WTC11 (cell line): ENCODE measurements around the gene PITPNM2. TPM values are rescaled to one million over a fixed set of nuclear protein-coding genes. Genes with fewer than 3 reads are reported as not detected.

ENCODE experiments used
- ATAC-seq: fragments of 200-7000 bp; cut with Tn5 transposase; 2 replicates; pipeline ENCODE4 v1.10.0; 2021; ENCODE audit warnings: mild to moderate bottlenecking, moderate library complexity
- CTCF ChIA-PET: fragments of 300-600 bp; sonication (Branson Sonifier 250); formaldehyde crosslinking; loops from one replicate; lab custom pipeline; 2021; ENCODE audit warnings: antibody characterized with exemption; lab: Charles Lee
- POLR2A ChIA-PET: fragments of 350-600 bp; sonication (Branson Sonifier 250); formaldehyde crosslinking; loops from one replicate; lab custom pipeline; 2021; ENCODE audit warnings: antibody characterized with exemption; lab: Charles Lee
- DNase-seq: peaks from one replicate; pipeline ENCODE4 v3.0.0; 2021; ENCODE audit warnings: low spot score
- H3K27ac Mint-ChIP-seq: 2 replicates; pipeline ENCODE4 v1.8.0; 2021; ENCODE audit warnings: mixed read lengths
- H3K27me3 Mint-ChIP-seq: 2 replicates; pipeline ENCODE4 v1.8.0; 2021; ENCODE audit warnings: low read depth, mild to moderate bottlenecking, moderate library complexity, mixed read lengths
- H3K36me3 Mint-ChIP-seq: 2 replicates; pipeline ENCODE4 v1.8.0; 2021; ENCODE audit warnings: mixed read lengths
- H3K4me1 Mint-ChIP-seq: 2 replicates; pipeline ENCODE4 v1.8.0; 2022; ENCODE audit warnings: mixed read lengths
- H3K4me3 Mint-ChIP-seq: 2 replicates; pipeline ENCODE4 v1.8.0; 2021; ENCODE audit warnings: mild to moderate bottlenecking, moderate library complexity, mixed read lengths
- H3K9me3 Mint-ChIP-seq: 2 replicates; pipeline ENCODE4 v1.8.0; 2021; ENCODE audit warnings: mixed read lengths
- ATF2 ChIP-seq: sonication (generic); formaldehyde crosslinking; IDR thresholded peaks from 2 replicates; pipeline ENCODE4 v1.8.1; 2022; ENCODE audit warnings: low read depth, missing genetic modification reagents, borderline replicate concordance
- E2F1 ChIP-seq: sonication (generic); formaldehyde crosslinking; IDR thresholded peaks from 2 replicates; pipeline ENCODE4 v1.8.0; 2022; ENCODE audit warnings: mild to moderate bottlenecking, missing genetic modification reagents
- FOXP1 ChIP-seq: sonication (generic); formaldehyde crosslinking; IDR thresholded peaks from 2 replicates; pipeline ENCODE4 v1.8.0; 2022; ENCODE audit warnings: missing genetic modification reagents, mild to moderate bottlenecking, moderate library complexity, borderline replicate concordance
- GRHL2 ChIP-seq: fragments of 250-450 bp; sonication (Bioruptor Pico); IDR thresholded peaks from 2 replicates; pipeline ENCODE4 v1.8.0; 2022; ENCODE audit warnings: mild to moderate bottlenecking, moderate library complexity; ENCODE audit not compliant: insufficient replicate concordance, severe bottlenecking
- GTF2I ChIP-seq: fragments of 250-450 bp; sonication (Bioruptor Pico); conservative IDR thresholded peaks from 2 replicates; pipeline ENCODE4 v1.4.0; 2021; ENCODE audit warnings: mild to moderate bottlenecking
- MLX ChIP-seq: sonication (generic); formaldehyde crosslinking; IDR thresholded peaks from 2 replicates; pipeline ENCODE4 v1.8.1; 2023; ENCODE audit warnings: mild to moderate bottlenecking, missing genetic modification reagents, moderate library complexity
- MYBL2 ChIP-seq: sonication (generic); formaldehyde crosslinking; IDR thresholded peaks from 2 replicates; pipeline ENCODE4 v1.8.1; 2023; ENCODE audit warnings: mild to moderate bottlenecking, moderate library complexity, missing genetic modification reagents
- NFE2L1 ChIP-seq: sonication (generic); formaldehyde crosslinking; IDR thresholded peaks from 2 replicates; pipeline ENCODE4 v1.8.1; 2023; ENCODE audit warnings: missing genetic modification reagents
- NR2C2 ChIP-seq: sonication (generic); formaldehyde crosslinking; IDR thresholded peaks from 2 replicates; pipeline ENCODE4 v1.8.0; 2022; ENCODE audit warnings: mild to moderate bottlenecking, missing genetic modification reagents
- RELA ChIP-seq: sonication (generic); formaldehyde crosslinking; IDR thresholded peaks from 2 replicates; pipeline ENCODE4 v1.8.1; 2022; ENCODE audit warnings: missing genetic modification reagents, mild to moderate bottlenecking, borderline replicate concordance
- RORB ChIP-seq: fragments of 250-450 bp; sonication (Bioruptor Pico); IDR thresholded peaks from 2 replicates; pipeline ENCODE4 v1.9.0; 2021; ENCODE audit warnings: mild to moderate bottlenecking
- SMAD4 ChIP-seq: sonication (generic); formaldehyde crosslinking; IDR thresholded peaks from 2 replicates; pipeline ENCODE4 v1.8.0; 2022; ENCODE audit warnings: mild to moderate bottlenecking, missing genetic modification reagents
- SOX15 ChIP-seq: fragments of 250-450 bp; sonication (Bioruptor Pico); IDR thresholded peaks from 2 replicates; pipeline ENCODE4 v1.9.0; 2021; ENCODE audit warnings: mild to moderate bottlenecking
- SP1 ChIP-seq: sonication (generic); formaldehyde crosslinking; conservative IDR thresholded peaks from 2 replicates; pipeline ENCODE4 v1.8.1; 2022; ENCODE audit warnings: missing genetic modification reagents
- ZMAT4 ChIP-seq: fragments of 250-450 bp; sonication (Bioruptor Pico); IDR thresholded peaks from 2 replicates; pipeline ENCODE4 v1.9.0; 2021; ENCODE audit warnings: mild to moderate bottlenecking
- ZNF396 ChIP-seq: fragments of 250-450 bp; sonication (Bioruptor Pico); IDR thresholded peaks from 2 replicates; pipeline ENCODE4 v1.8.0; 2021; ENCODE audit warnings: mild to moderate bottlenecking, moderate library complexity, borderline replicate concordance
- ZNF416 ChIP-seq: fragments of 250-450 bp; sonication (Bioruptor Pico); IDR thresholded peaks from 2 replicates; pipeline ENCODE4 v1.9.0; 2021; ENCODE audit warnings: mild to moderate bottlenecking, inconsistent platforms
- ZNF512 ChIP-seq: sonication (generic); formaldehyde crosslinking; IDR thresholded peaks from 2 replicates; pipeline ENCODE4 v1.8.1; 2022; ENCODE audit warnings: missing genetic modification reagents, borderline replicate concordance
- total RNA-seq: library from RNA; stranded (reverse); gene quantifications from 3 replicates; pipeline ENCODE4 v1.2.3, GENCODE V29; 2021
- TF ChIP-seq, protein P1 (sequence below): sonication (generic); formaldehyde crosslinking; conservative IDR thresholded peaks from 2 replicates; pipeline ENCODE4 v1.8.1; 2022; ENCODE audit warnings: mild to moderate bottlenecking, missing genetic modification reagents
- TF ChIP-seq, protein P2 (sequence below): sonication (generic); formaldehyde crosslinking; conservative IDR thresholded peaks from 2 replicates; pipeline ENCODE4 v1.8.1; 2023; ENCODE audit warnings: mild to moderate bottlenecking, low read depth, missing genetic modification reagents, moderate library complexity
- TF ChIP-seq, protein P3 (sequence below): sonication (generic); formaldehyde crosslinking; IDR thresholded peaks from 2 replicates; pipeline ENCODE4 v1.8.0; 2023; ENCODE audit warnings: mild to moderate bottlenecking, missing genetic modification reagents

Gene PITPNM2
- total RNA-seq, 1 experiment from 2014 or later, result 8.2 TPM

DNA sequence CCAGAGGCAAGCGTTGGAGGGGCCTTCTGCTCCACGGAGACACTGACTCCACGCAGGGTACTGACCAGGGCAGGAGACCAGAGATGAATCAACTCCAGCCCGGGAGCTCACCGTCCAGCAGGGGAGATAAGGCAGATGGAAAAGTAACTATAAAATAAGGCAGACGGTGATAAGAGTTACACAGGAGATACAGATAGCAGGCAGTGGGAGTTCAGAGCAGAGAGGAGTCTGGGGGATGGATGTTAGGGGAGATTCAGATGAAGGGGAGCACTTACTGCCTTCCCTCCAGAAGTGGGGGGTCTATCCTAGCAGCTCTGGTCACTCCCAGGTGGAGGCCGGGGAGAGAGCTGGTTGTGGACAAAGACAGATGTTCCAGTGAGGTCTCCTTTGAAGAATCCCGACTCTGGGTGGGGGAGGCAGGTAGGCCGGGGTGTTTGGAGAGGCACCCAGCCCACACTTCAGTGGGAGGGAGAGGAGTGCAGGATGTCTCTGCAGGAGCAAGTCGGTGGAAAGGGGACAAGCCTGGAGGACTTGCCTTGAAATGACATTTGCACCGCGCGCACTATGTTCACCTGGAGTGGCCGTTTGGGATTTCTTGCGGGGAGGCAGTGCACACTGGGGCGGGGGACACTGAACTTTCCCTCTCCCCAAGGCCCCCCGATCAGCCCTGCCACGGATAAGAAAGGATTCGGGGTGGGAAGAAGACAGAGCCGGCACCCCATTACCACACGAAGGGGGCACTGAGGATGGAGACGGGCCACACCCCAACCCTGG is 1.2 kb downstream of the PITPNM2 start:
- no peak overlapping the region for H3K27ac Mint-ChIP-seq
- ATAC-seq (no peak), DNase-seq (no peak)
- POLR2A ChIA-PET, result no interaction called here
- H3K36me3 Mint-ChIP-seq, result no peaks in the 10 kb centered on the region
- TF ChIP-seq SMAD4 (CRISPR knock-in tag), result no peak
- TF ChIP-seq SP1 (CRISPR knock-in tag), result no peak
- TF ChIP-seq RELA (CRISPR knock-in tag), result no peak
- TF ChIP-seq E2F1, result no peak
- TF ChIP-seq, protein P1, sequence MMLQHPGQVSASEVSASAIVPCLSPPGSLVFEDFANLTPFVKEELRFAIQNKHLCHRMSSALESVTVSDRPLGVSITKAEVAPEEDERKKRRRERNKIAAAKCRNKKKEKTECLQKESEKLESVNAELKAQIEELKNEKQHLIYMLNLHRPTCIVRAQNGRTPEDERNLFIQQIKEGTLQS (CRISPR knock-in tag), result no peak
- TF ChIP-seq, protein P2, sequence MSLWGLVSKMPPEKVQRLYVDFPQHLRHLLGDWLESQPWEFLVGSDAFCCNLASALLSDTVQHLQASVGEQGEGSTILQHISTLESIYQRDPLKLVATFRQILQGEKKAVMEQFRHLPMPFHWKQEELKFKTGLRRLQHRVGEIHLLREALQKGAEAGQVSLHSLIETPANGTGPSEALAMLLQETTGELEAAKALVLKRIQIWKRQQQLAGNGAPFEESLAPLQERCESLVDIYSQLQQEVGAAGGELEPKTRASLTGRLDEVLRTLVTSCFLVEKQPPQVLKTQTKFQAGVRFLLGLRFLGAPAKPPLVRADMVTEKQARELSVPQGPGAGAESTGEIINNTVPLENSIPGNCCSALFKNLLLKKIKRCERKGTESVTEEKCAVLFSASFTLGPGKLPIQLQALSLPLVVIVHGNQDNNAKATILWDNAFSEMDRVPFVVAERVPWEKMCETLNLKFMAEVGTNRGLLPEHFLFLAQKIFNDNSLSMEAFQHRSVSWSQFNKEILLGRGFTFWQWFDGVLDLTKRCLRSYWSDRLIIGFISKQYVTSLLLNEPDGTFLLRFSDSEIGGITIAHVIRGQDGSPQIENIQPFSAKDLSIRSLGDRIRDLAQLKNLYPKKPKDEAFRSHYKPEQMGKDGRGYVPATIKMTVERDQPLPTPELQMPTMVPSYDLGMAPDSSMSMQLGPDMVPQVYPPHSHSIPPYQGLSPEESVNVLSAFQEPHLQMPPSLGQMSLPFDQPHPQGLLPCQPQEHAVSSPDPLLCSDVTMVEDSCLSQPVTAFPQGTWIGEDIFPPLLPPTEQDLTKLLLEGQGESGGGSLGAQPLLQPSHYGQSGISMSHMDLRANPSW (CRISPR knock-in tag), result no peak
- no peak for TF ChIP-seq ZNF512 (CRISPR knock-in tag)
- TF ChIP-seq MYBL2, result no peak
- no peak for TF ChIP-seq ZNF396 (CRISPR knock-in tag)
- TF ChIP-seq FOXP1 (CRISPR knock-in tag), result no peak
- TF ChIP-seq SOX15 (CRISPR knock-in tag), result no peak
- no peak for TF ChIP-seq RORB
- TF ChIP-seq GRHL2 (CRISPR knock-in tag), result no peak
- TF ChIP-seq NR2C2 (CRISPR knock-in tag), result no peak
- TF ChIP-seq ATF2 (CRISPR knock-in tag), result no peak
- TF ChIP-seq ZNF416 (CRISPR knock-in tag), result no peak
- peaks cover 45% of the 10 kb centered on the region for H3K4me1 Mint-ChIP-seq
- H3K27me3 Mint-ChIP-seq, result peaks cover 41% of the 10 kb centered on the region
- CTCF ChIA-PET, result interaction anchor here (0.8 to 2.4 kb wide), 2 partner anchors 15 to 106 kb away, joined by 3 to 8 read pairs; no protein-coding TSS in a partner anchor
- no peaks in the 10 kb centered on the region for H3K9me3 Mint-ChIP-seq
- H3K4me3 Mint-ChIP-seq, result peak overlapping the region; percentile 81

GRCh38 chr12:123149088-123149487 is 1.8 kb downstream of the PITPNM2 start:
- no peaks in the 10 kb centered on the region for H3K9me3 Mint-ChIP-seq
- no peak for DNase-seq
- peaks cover 39% of the 10 kb centered on the region for H3K4me1 Mint-ChIP-seq
- POLR2A ChIA-PET, result no interaction called here
- peak overlapping the region; percentile 81 for H3K4me3 Mint-ChIP-seq
- no peak overlapping the region for H3K27ac Mint-ChIP-seq
- no peaks in the 10 kb centered on the region for H3K36me3 Mint-ChIP-seq
- CTCF ChIA-PET, result interaction anchor here (0.6 to 0.8 kb wide), 2 partner anchors 14 to 89 kb away, joined by 3 read pairs; no protein-coding TSS in a partner anchor
- no peak for ATAC-seq
- H3K27me3 Mint-ChIP-seq, result peaks cover 41% of the 10 kb centered on the region
- no peak for TF ChIP-seq MLX (CRISPR knock-in tag)
- no peak for TF ChIP-seq NFE2L1 (CRISPR knock-in tag)
- no peak for TF ChIP-seq RORB
- no peak for TF ChIP-seq ZMAT4 (CRISPR knock-in tag)
- TF ChIP-seq, protein P3, sequence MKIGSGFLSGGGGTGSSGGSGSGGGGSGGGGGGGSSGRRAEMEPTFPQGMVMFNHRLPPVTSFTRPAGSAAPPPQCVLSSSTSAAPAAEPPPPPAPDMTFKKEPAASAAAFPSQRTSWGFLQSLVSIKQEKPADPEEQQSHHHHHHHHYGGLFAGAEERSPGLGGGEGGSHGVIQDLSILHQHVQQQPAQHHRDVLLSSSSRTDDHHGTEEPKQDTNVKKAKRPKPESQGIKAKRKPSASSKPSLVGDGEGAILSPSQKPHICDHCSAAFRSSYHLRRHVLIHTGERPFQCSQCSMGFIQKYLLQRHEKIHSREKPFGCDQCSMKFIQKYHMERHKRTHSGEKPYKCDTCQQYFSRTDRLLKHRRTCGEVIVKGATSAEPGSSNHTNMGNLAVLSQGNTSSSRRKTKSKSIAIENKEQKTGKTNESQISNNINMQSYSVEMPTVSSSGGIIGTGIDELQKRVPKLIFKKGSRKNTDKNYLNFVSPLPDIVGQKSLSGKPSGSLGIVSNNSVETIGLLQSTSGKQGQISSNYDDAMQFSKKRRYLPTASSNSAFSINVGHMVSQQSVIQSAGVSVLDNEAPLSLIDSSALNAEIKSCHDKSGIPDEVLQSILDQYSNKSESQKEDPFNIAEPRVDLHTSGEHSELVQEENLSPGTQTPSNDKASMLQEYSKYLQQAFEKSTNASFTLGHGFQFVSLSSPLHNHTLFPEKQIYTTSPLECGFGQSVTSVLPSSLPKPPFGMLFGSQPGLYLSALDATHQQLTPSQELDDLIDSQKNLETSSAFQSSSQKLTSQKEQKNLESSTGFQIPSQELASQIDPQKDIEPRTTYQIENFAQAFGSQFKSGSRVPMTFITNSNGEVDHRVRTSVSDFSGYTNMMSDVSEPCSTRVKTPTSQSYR (CRISPR knock-in tag), result no peak
- TF ChIP-seq GTF2I, result no peak
- no peak for TF ChIP-seq ZNF416 (CRISPR knock-in tag)
